GM21447 (cell line): Measurements from ENCODE around the gene MYO19.
"Not testable (repeated sequence)": the region's sequence is repeated elsewhere in the genome, so short reads cannot be mapped to it uniquely, and the experiment has no call there.

ENCODE experiments used
- ATAC-seq: cut with Tn5 transposase; IDR thresholded peaks from one replicate; pipeline ENCODE4 v1.9.1; 2021; ENCODE audit not compliant: unreplicated experiment

Gene MYO19

DNA sequence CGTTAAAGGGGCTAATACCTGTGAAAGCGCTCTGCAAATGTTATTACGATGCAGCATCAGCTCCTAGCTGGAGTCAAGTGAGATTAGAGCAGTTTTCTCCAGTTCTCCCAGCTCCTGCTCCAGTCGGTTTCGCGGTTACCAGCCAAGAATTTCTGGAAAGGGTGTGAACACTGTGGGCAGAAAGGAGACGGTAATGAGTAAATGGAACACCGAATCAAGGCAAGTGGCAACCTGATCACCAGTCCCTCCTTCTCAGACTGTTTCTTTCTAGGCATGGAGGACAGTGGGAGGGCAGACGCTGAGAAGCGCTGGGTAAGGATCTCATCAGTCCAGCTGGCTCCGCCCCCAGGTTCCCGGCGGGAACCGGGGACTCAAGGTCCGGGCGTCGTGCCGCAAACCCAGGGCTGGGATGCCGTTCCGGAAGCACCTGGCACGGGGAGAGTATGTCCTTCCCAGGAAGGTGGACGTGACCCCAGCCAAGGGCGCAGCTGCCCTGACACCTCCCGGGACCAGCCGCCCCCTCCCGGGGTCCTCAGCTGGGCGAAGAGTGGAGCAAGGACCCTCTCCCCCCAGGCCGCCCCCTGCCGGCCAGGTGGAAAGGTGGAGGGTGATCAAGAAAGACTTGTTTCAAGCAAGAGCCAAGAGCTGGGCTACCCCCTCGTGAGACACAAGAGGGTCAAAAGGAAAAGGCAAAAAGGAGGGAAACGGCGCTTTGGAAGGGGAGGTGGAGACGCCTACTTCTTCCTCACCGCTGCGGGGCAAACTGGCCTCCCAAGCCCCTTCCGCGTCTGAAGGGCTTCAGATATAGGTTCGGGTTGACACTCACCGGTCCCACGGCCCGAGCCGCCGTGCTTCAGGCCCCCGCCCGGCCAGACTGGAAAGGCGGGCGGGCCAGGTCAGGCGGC, 481 bp downstream of the MYO19 start:
- peak; percentile 20 for ATAC-seq

DNA sequence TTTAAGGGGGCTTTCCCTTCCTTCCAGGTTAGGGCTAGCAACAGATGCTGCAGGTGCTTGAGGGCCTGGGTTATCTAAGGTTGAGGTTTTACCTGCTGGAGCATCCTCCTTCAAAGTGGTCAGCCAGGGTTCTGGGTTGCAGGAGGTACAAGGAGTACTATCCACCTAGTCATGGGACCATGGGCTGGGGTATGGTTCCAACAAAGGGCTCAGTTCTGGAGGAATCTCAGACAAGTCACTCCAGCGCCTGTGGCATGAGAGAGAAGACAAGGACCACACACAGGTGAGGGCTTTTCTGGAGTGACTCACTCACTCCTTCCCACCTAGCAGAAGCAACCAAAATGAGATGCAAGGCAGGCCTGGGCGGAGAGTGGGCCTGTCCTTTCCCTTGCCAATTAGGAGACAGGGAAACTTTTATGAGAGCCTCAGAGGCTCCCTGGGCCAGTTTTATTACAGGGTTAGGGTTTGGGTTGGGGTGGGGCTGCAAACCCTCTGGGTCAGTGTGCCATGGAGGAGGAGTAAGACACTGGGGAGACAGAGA, 2.2 kb downstream of the MYO19 start:
- ATAC-seq: no peak

DNA sequence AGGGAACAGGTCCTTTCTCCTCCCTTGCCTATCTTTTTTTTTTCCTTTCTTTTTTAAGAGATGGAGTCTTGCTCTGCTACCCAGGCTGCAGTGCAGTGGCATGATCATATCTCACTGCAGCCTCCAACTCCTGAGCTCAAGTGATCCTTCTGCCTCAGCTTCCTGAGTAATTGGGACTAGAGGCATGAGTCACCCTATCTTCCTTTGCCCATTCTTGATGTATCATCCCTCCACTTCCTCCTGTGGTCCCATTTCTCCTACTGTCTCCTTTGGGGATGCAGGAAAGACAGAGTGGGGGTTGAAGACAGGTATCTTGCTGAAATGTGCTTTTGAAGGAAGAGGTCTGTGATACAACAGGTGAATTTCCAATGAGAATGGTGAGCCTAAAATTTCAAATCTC, 5.5 kb downstream of the MYO19 start:
- ATAC-seq: no peak

DNA sequence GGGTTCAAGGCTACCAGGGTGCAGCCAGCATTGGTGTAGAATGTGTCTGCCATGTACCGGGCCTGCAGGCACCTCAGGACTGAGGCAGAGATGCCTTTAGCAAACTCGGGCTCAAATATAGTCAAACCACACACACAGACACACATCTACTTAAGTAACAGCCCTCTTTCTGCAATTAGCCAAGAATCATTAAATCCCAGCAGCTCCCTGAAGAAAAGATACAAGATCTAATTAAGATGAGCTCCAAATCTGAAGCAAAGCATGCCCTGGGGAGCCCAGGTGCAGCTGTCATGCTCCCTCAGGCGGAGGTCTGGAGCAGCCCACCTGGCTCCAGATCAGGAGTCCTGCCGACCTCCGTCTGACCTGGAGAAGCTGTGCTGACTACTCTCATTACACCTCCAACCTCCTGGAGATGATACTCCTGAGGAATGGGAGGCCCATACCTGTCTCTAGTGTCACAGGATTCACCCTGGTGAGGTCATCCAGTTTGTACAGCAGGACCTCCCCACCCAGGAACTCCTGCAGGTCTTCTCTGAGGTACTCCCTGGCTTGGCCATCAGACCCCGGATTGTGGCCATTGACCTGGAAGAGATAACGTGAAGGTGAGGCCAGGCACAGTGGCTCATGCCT, 6.9 kb downstream of the MYO19 start:
- ATAC-seq: no peak

DNA sequence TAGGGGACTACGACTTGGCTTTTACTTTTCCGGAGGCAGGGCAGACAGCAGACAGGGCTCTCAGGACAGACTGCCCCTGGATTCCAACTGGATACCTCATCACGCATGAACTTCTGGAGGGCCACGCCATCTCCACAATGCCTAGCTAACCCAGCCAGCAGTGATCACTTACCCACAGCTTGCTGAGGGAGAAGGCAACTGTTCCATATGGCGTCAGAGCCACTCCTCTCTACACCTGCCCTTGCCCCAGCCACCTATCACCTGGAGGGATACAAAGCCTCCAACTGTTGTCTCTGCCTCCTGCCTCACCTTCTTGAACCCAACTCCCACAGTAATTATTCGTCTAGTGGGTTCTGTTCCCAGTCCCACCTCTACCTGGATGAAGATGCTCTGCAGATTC, 8.8 kb downstream of the MYO19 start:
- no peak for ATAC-seq

DNA sequence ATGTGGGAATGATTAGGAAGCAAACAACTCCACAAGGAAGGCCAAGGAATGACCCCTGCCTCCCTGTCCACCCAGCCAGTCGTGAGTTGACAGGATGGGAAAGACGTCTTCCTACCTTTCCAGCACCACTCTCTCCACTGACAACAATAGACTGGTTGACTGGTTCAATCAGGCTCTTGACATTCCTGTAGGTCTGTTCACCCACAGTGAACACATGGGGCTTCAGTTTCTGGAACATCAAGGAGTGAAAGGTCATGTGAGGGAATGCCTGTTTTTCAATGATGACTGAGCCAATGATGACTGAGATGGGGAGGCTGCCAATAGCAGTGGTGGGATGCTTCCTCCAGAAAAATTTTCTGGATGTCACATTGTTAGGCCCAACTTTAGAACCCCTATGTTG, 9.6 kb downstream of the MYO19 start:
- ATAC-seq: no peak

DNA sequence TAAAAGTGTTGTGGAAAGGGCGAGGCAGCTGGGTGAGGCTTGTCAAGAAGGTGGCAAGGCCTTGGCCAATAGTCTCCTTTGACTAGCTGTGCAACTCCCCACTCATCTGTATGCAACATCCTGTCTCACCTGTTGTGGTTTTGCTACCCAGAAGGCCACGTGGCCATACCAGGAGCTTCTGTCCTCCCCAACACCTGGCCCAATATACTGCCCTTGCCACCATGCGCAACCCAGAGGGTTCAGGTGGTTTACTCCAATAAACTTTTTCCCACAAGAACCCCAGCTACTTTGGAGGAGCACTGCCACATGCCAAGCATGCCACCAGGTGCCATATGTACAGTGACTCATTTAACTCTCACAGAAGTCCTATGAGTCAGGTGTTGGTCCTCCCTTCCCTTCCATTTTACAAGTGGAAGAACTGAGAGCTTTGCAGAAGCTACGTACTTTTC, 10.2 kb downstream of the MYO19 start:
- no peak for ATAC-seq

DNA sequence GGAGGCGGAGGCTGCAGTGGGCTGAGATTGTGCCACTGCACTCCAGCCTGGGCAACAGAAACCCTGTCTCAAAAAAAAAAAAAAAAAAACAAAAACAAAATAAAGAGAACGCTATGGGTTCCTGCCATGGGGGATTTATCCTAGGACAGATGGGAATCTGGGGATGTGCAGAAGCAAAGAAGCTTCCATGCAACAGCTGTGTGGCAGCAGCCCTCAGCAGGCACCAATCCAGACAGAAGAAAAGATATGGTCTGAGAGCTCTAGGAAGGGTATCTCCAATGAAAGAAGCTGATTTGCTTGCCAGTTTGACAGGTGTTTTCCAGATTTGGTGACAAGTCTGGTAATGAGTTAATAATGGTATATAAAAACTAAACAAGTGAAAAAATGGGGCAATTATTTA, 11.6 kb downstream of the MYO19 start:
- ATAC-seq: no peak

DNA sequence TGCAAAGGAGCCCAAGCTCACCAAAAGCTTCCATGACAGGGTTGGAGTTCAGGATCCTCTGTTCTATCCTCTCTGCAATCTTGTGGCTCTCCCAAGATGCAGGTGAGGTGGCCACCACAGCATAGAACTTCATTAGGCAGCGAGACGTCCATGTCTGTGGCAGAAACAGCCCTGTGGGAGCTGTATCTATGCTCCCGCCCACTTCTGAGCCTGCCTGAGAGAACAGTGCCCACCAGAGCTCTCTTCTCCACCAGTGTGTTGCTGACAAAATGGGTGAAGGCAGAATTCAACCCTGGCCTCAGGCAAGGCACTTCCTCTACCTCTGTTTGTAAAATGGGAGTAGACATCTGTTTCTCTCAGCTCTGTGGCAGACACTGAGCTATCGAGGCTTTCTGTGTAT, 18.8 kb downstream of the MYO19 start:
- ATAC-seq: no peak

DNA sequence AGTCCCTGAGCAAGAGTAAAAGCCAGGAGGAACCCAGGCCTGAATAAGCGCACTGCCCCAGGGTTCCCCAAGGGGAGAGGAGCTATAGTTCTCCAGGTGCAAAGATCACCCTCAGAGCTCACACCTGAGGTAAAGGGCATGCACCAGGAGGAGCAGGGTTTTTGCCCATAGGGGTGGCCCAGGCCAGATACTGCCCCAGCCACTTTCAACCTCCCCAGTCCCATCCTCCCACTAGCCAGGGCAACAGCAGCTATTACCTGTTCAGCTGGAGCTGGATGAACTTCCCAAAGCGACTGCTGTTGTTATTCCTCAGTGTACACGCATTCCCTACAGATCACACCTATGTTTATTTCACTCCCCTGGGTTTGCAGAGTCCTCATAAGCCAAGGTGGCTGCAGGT, 19.8 kb downstream of the MYO19 start:
- no peak for ATAC-seq

DNA sequence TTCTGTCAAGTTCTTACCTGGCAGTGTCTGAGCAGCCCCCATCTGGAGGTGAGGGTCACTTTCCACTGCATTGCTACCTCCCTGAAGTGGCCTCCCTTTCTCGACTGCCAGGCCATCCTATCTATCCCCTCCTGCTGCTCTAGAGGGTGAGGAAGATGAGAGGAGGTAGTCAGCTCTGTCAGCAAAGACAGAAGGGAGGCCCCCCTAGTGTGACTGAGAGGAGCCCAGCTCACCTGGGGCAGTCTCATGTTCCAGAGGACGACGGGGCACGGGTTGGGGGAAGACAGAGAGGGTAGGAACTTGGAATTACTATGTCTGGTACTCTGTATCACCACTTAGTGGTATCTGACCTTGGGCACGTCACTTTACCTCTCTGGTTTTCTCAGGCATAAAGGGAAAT, 22.0 kb downstream of the MYO19 start:
- ATAC-seq: no peak

DNA sequence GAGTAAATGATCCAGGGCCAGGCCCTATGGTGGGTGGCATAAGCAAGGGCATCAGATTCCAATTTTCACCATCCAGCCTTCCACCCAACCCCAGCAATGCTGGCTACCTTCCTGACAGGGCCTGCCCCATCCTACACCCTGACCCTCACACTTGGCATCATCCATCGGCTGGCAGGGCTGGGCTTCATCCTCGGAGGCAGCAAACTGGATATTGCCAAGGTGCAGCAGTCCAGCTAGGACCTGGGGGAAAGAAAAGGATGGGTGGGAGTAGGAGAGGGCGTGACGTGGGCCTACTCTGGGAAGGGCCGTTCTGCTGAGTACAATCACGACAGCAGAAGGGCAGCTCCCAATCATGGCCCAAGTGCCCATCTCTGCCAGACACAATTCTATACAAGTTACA, 23.5 kb downstream of the MYO19 start:
- ATAC-seq: no peak

DNA sequence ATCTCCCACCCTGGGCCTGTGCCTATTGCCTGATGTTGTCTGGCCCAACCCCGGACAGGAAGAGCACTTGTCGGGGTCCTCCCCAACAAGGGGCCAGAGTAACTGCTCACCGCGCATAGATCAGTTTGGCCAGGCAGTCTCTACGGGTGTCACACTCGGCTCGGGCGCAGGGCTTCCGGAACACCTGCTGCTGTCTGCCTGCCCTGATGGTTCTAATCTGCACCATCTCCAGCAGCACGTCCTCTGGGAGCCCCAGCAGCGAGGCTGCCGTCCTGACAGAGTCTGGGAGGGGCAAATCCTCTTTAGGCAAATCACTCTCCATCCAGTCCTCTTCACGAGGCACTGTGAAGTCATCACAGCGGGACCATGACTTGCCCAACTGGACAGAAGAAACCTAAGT, 24.0 kb downstream of the MYO19 start:
- no peak for ATAC-seq

DNA sequence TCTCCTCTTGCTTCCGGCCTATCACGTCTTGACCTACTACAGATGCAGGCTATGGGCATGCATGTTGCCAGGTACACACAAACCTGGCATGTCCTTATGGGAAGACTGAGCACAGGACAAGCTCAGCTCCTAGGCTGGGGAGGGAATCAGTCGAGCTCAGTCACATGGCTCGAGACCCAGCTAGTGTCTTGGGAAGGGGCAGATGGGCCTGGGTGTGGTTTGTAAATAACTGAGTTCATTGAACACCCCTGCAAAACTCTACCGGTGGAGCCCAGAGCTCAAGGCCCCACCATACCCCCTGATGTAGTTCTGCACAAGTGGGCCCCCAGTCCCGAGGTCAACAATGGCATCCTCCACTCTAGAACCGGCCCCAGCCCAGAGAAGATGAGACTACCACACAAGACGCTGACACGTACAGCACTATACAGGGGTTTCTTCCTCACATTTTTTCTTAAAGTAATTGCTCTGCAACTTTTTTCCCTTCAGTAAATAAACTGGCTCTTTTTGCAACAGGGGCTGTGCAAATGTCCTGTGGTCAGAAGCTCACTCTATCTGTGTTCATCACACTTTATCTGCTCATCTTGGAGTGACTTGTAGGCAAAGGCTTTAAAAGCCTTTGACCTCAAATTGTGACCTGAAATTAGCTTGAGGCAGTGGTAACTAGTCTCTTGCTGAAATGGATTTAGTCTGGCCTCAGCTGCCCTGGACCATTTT, 25.2 kb downstream of the MYO19 start:
- no peak for ATAC-seq

DNA sequence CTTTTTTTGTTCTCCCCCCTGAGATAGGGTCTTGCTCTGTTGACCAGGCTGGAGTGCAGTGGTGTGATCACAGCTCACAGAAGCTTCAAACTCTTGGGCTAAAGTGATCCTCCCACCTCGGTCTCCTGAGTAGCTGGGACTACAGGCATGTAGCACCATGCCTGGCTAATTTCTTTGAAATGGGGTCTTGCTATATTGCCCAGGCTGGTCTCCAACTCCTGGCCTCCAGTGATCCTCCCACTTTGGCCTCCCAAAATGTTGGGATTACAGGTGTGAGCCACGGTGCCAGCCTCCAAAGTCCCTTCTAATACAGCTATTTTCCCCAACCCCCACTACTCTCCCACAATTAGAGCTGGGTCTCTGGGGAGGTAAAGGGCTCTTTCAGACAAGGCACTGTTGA, 26.2 kb downstream of the MYO19 start:
- not testable (repeated sequence) for ATAC-seq

DNA sequence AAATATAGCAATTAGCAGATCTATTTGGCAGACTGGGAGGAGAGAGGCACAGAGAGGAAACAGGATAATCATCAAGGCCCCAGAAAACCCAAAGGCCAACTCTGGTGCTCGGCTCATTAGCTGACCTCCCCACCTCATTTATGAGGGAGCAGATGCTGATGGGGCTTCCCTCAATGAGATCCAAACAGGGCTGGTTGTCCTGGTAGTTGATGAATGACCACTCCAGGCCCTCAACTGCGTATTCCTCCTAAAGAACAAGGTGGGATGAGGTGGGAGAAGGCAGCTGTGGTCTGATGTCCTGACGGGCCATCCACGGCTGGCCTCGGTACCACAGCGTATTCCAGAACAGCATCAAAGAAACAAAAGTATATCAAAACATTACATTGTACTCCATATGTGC, 27.4 kb downstream of the MYO19 start:
- ATAC-seq: no peak

DNA sequence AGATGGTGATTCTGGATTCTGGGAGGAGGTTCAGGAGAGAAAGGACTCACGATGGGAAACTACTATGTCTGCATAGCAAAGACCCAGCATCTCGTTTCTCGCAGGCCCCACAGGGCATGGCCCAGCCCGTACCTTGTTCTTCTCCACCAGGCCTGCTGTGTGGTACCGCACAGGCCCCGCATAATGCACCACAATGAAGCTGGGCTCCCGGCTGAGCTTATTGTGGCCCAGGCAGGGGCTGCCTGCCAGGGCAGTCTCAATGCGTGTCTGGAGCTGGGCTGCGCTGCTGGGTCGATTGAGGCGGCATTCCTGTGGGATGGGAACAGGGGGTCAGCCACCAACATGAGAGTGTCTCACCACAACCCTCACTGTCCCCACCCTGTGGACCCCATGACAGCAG, 27.8 kb downstream of the MYO19 start:
- no peak for ATAC-seq

DNA sequence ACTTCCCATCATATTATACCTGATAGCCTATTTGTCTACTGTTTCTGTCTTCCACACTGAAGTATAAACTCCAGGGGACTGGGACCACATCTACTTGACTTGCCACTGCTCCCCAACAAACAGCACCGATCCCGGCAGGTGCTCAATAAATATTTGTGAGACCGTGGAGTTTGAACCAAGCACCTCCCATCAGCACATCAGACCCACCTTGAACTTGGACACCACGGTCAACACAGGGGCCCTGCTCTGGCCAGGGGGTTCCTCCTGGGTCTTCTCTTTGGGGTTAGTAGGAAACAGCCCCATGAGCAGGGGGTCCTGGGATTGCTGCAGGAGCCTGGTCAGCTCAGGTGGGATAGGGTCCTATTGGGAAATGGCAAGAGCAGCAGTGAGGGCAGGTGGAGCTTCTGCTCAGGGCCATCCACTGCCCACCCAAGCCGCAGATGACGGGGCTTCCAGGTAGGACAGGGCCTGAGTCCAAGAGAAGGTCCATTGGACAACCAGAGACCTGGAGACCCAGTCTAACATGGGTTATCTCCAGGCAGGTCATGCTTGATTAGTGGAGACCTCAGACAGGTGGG, 28.3 kb downstream of the MYO19 start:
- no peak for ATAC-seq

DNA sequence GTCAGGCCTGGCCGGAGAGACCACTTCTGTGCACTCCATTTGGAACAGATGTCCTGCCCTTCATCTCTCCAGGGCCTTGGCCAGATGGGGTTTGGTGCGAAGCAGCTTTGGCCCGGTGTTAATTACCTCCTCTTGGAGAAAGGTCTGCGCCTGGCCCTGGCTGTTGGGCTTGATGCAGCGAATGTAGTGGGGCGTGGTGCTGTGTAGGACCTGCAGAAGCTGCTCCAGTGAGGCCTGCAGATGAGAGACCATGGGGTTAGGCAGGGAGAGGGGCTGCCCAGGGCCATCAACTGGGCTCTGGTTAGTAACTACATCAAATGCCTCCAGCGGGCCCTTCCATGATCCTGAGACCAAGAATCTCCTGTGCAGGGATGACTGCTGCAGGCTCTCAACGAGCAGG, 29.5 kb downstream of the MYO19 start:
- ATAC-seq: no peak

DNA sequence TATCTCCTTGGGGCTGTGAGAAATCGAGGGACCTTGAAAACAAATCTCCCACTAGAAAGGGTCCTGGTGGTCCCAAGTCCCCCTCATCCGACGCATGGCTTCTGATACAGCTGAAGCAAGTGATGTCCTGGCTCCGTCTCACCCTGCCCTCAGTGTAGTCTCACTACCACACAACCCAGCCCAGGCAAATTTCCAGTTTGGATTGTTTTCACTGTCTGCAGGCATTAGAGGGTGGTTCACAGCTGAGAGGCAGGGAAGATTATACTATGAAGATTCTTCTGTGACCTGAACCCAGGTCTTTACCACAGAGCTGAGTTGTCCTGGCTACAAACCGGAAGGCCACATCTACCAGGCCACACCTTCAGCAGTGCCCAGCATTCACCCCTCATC, 30.5 kb downstream of the MYO19 start:
- ATAC-seq: no peak

DNA sequence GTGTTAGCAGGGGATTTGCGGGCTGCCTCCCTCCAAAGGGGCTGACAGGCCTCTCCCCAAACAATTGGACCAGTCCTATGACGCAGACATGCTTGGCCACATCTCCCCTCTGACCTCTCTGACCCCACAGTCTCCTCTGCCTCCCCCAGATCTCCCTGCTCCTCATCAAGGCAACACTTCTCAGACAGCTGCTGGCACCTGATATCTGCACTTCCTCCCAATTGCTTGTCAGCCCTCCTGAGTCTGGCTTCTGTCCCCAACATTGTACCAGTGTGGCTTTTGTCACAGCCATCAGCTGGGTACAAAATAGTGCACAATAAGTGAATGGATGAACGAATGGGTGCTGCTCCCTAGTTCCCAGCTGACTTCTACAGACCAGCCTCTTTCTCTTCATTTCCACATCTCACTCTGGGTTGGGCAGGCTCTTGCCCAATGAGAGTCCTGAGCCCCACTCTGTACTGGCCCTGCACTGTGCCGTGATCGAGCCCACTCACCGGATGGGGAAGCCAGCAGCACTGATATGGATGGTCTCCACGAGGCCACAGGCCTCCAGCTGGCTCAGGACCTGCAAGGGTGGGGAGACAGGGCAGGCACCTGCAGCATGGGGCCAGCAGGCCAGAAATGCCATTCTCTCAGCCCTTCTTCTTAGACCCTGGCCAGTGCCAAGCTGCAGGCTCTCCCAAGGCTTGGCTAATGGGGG, 31.1 kb downstream of the MYO19 start:
- ATAC-seq: no peak
